ENCODE results near the gene FRY. TPM values are rescaled to one million over a fixed set of nuclear protein-coding genes. Genes with fewer than 3 reads are reported as not detected.
A peak's percentile ranks its signal among the peaks of the same experiment; 100 is the strongest.

Gene FRY
- total and polyA plus RNA-seq, 2 of the 13 experiments (the other 11 are each of a cell fraction or from before 2014, with no cell fraction given) = 8.2 to 13.1 TPM

DNA sequence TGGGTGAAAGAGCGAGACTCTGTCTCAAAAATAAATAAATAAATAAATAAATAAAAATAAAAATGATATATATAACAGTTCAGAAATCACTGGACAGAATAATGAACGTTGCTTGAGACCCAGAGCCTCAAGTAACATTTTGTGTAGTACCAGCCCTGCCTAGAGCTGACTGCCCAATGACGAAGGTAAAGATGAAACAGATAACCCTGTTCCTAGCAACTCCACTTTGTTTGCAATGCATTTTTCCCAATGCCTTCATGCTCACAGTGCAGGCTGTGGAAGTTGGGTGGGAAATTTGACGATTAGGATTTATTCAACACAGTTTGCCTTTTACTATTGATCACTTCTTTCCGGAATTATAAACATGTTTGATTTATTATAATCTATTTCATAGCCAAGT lies 22.2 kb upstream of the FRY start:
- POLR2A ChIA-PET = no interaction called here

DNA sequence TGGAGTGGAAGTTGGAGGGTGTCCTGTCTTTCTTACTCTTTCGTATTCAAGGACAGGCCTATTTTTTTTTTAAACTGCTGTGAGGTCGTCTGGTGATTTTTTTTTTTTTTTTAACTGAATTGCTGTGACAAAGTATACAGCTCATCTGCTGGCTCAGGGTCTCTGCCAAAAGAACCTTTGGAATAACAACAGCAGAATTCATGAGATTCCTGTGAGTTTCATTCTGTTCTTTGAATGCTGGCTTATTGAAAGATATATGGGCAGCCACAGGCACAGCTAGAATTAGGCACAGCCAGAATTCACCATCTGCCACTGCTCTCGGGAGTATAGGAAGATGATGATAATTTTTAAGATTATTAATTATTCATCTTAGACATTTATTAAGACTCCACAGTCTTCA lies 21.4 kb upstream of the FRY start:
- Histone ChIP-seq H2AFZ (ENCODE audit: low read length) (no peak overlapping the region), H4K20me1 (ENCODE audit: insufficient read depth, low read length) (no peaks in the 10 kb centered on the region), H3K9me3 (ENCODE audit: low read length) (no peaks in the 10 kb centered on the region), H3K4me1 (ENCODE audit: insufficient read depth, low read length) (peaks cover 11% of the 10 kb centered on the region), H3K27ac (ENCODE audit: extremely low read length, insufficient read depth, low read length) (peak overlapping the region; percentile 28), H3K9ac (ENCODE audit: insufficient read depth, low read depth, low read length) (no peak overlapping the region), H3K4me2 (ENCODE audit: low read depth, low read length) (peak overlapping the region; percentile 43), H3K27me3 (ENCODE audit: control insufficient read depth in 1 of 2, insufficient read depth in 2 of 2, low read length in 2 of 2) (no peaks in the 10 kb centered on the region), H3K4me3 (replicated peaks in 1 of 3; ENCODE audit: insufficient read depth in 1 of 3, low read depth in 2 of 3, low read length in 3 of 3) (no peak overlapping the region), H3K36me3 (replicated peaks in 1 of 2; ENCODE audit: control insufficient read depth in 1 of 2, insufficient read depth in 2 of 2, low read length in 2 of 2) (no peaks in the 10 kb centered on the region), H3K79me2 (ENCODE audit: insufficient read depth, low read length) (no peaks in the 10 kb centered on the region)
- 6% methylated on average over 3 of the region's 3 CpGs for WGBS (ENCODE audit: low lambda C conversion rate)
- ChIA-PET CTCF (ENCODE audit: low intra/inter-chr PET ratio, low total read pairs) (no interaction called here), POLR2A (no interaction called here)
- ATAC-seq = no peak; the same call in 2 of the 3 replicates
- FAIRE-seq = no peak
- in situ Hi-C loops (cut with HindIII; ENCODE audit: extremely low pct_ligation_motif_present, low pct_unique_long_range_greater_than_20kb) (no loop called here), intact Hi-C loops (cut with micrococcal nuclease; ENCODE audit: unreplicated experiment) (no loop called here)
- DNase-seq (ENCODE audit: low spot score) = no peak
- no TSS peak for BruUV-seq (replicated peaks)
- TF ChIP-seq ZNF264 (CRISPR knock-in tag; IDR thresholded peaks at IDR 0.05) (no peak), ZNF850 (CRISPR knock-in tag; conservative IDR thresholded peaks at IDR 0.05) (no peak), BORCS8-MEF2B (CRISPR knock-in tag; IDR thresholded peaks at IDR 0.05) (no peak), ZSCAN25 (CRISPR knock-in tag; IDR thresholded peaks at IDR 0.05) (no peak), ZNF225 (CRISPR knock-in tag; IDR thresholded peaks at IDR 0.05) (no peak), REXO4 (CRISPR knock-in tag; IDR thresholded peaks at IDR 0.05; ENCODE audit: borderline replicate concordance) (no peak)
- TF ChIP-seq, protein P1, sequence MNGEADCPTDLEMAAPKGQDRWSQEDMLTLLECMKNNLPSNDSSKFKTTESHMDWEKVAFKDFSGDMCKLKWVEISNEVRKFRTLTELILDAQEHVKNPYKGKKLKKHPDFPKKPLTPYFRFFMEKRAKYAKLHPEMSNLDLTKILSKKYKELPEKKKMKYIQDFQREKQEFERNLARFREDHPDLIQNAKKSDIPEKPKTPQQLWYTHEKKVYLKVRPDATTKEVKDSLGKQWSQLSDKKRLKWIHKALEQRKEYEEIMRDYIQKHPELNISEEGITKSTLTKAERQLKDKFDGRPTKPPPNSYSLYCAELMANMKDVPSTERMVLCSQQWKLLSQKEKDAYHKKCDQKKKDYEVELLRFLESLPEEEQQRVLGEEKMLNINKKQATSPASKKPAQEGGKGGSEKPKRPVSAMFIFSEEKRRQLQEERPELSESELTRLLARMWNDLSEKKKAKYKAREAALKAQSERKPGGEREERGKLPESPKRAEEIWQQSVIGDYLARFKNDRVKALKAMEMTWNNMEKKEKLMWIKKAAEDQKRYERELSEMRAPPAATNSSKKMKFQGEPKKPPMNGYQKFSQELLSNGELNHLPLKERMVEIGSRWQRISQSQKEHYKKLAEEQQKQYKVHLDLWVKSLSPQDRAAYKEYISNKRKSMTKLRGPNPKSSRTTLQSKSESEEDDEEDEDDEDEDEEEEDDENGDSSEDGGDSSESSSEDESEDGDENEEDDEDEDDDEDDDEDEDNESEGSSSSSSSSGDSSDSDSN (CRISPR knock-in tag; IDR thresholded peaks at IDR 0.05) = no peak
- TF ChIP-seq, protein P2, sequence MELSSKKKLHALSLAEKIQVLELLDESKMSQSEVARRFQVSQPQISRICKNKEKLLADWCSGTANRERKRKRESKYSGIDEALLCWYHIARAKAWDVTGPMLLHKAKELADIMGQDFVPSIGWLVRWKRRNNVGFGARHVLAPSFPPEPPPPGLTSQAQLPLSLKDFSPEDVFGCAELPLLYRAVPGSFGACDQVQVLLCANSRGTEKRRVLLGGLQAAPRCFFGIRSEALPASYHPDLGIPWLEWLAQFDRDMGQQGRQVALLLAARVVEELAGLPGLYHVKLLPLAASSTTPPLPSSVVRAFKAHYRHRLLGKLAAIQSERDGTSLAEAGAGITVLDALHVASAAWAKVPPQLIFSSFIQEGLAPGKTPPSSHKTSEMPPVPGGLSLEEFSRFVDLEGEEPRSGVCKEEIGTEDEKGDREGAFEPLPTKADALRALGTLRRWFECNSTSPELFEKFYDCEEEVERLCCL (CRISPR knock-in tag; IDR thresholded peaks at IDR 0.05; ENCODE audit: borderline replicate concordance) = no peak

More for the DNA sequence above, 22.2 kb upstream of the FRY start:
- TF ChIP-seq, protein P3, sequence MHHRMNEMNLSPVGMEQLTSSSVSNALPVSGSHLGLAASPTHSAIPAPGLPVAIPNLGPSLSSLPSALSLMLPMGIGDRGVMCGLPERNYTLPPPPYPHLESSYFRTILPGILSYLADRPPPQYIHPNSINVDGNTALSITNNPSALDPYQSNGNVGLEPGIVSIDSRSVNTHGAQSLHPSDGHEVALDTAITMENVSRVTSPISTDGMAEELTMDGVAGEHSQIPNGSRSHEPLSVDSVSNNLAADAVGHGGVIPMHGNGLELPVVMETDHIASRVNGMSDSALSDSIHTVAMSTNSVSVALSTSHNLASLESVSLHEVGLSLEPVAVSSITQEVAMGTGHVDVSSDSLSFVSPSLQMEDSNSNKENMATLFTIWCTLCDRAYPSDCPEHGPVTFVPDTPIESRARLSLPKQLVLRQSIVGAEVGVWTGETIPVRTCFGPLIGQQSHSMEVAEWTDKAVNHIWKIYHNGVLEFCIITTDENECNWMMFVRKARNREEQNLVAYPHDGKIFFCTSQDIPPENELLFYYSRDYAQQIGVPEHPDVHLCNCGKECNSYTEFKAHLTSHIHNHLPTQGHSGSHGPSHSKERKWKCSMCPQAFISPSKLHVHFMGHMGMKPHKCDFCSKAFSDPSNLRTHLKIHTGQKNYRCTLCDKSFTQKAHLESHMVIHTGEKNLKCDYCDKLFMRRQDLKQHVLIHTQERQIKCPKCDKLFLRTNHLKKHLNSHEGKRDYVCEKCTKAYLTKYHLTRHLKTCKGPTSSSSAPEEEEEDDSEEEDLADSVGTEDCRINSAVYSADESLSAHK (CRISPR knock-in tag; IDR thresholded peaks at IDR 0.05; ENCODE audit: borderline replicate concordance) = no peak
- no peak for TF ChIP-seq ZNF552 (CRISPR knock-in tag; IDR thresholded peaks at IDR 0.05; ENCODE audit: borderline replicate concordance)
- Histone ChIP-seq H3K9ac (ENCODE audit: insufficient read depth, low read depth, low read length) (no peak overlapping the region), H3K4me3 (replicated peaks in 1 of 3; ENCODE audit: insufficient read depth in 1 of 3, low read depth in 2 of 3, low read length in 3 of 3) (no peak overlapping the region), H3K4me1 (ENCODE audit: insufficient read depth, low read length) (peaks cover 11% of the 10 kb centered on the region), H3K27ac (ENCODE audit: extremely low read length, insufficient read depth, low read length) (peak overlapping the region; percentile 28), H4K20me1 (ENCODE audit: insufficient read depth, low read length) (no peaks in the 10 kb centered on the region), H2AFZ (ENCODE audit: low read length) (no peak overlapping the region), H3K27me3 (ENCODE audit: control insufficient read depth in 1 of 2, insufficient read depth in 2 of 2, low read length in 2 of 2) (0 out of 5 replicates have a peak, but pooled peaks cover 0 to 2% of the 10 kb centered on the region in 2 experiments), H3K79me2 (ENCODE audit: insufficient read depth, low read length) (no peaks in the 10 kb centered on the region), H3K9me3 (ENCODE audit: low read length) (no peaks in the 10 kb centered on the region), H3K4me2 (ENCODE audit: low read depth, low read length) (peak overlapping the region; percentile 43; the same call in 1 of the 2 replicates), H3K36me3 (replicated peaks in 1 of 2; ENCODE audit: control insufficient read depth in 1 of 2, insufficient read depth in 2 of 2, low read length in 2 of 2) (no peaks in the 10 kb centered on the region)
- FAIRE-seq (peak; percentile 32), DNase-seq (ENCODE audit: low spot score) (peak; percentile 31), ATAC-seq (peak; percentile 90)
- intact Hi-C loops (cut with micrococcal nuclease; ENCODE audit: unreplicated experiment) (loop anchor here (10.0 kb wide), 1 partner anchor 95 kb away; no protein-coding TSS in a partner anchor), in situ Hi-C loops (cut with HindIII; ENCODE audit: extremely low pct_ligation_motif_present, low pct_unique_long_range_greater_than_20kb) (no loop called here)
- CTCF ChIA-PET (ENCODE audit: low intra/inter-chr PET ratio, low total read pairs) = no interaction called here
- 21% methylated on average over 5 of the region's 5 CpGs for WGBS (ENCODE audit: low lambda C conversion rate)
- no TSS peak for BruUV-seq (replicated peaks)

Data from HepG2 (cell line).